Neural progenitor cell (in vitro differentiated cells): Measurements from ENCODE around the gene PDZD4. TPM values are rescaled to one million over a fixed set of nuclear protein-coding genes. Genes with fewer than 3 reads are reported as not detected.
A peak's percentile ranks its signal among the peaks of the same experiment; 100 is the strongest.

ENCODE experiments used
- DNase-seq: peaks from one replicate; pipeline ENCODE4 v3.0.0-alpha.2; 2016; ENCODE audit warnings: low spot score
- H2AFZ ChIP-seq: fragments of 200-600 bp; sonication (generic); replicated peaks from 2 replicates; pipeline ENCODE4 v1.6.1; 2016; ENCODE audit warnings: antibody characterized with exemption
- H3F3A ChIP-seq: fragments of 200-600 bp; sonication (generic); 2 replicates; pipeline ENCODE4 v1.6.1; 2016; ENCODE audit warnings: antibody characterized with exemption, low read depth
- H3K27ac ChIP-seq: fragments of 200-600 bp; sonication (generic); 2 replicates; pipeline ENCODE4 v1.5.1; 2016; ENCODE audit warnings: mild to moderate bottlenecking
- H3K27me3 ChIP-seq: fragments of 200-600 bp; sonication (generic); 2 replicates; pipeline ENCODE4 v1.6.1; 2016; ENCODE audit warnings: mild to moderate bottlenecking, moderate library complexity
- H3K36me3 ChIP-seq: fragments of 200-600 bp; sonication (generic); 2 replicates; pipeline ENCODE4 v1.5.1; 2016
- H3K4me1 ChIP-seq: fragments of 200-600 bp; sonication (generic); 2 replicates; pipeline ENCODE4 v1.6.1; 2016; ENCODE audit warnings: mixed run types
- H3K4me2 ChIP-seq: fragments of 200-600 bp; sonication (generic); 2 replicates; pipeline ENCODE4 v1.6.1; 2016
- H3K4me3 ChIP-seq: fragments of 200-600 bp; sonication (generic); 2 replicates; pipeline ENCODE4 v1.5.1; 2016
- H3K79me2 ChIP-seq: fragments of 200-600 bp; sonication (generic); 2 replicates; pipeline ENCODE4 v1.6.1; 2016; ENCODE audit warnings: low read depth
- H3K9ac ChIP-seq: fragments of 200-600 bp; sonication (generic); 2 replicates; pipeline ENCODE4 v1.6.1; 2016
- H3K9me3 ChIP-seq: fragments of 200-600 bp; sonication (generic); 2 replicates; pipeline ENCODE4 v1.5.1; 2016; ENCODE audit warnings: low read depth
- H4K20me1 ChIP-seq: fragments of 200-600 bp; sonication (generic); 2 replicates; pipeline ENCODE4 v1.6.1; 2016; ENCODE audit warnings: low read depth
- H3K27ac Mint-ChIP-seq: 3 replicates; pipeline ENCODE4 v1.8.0; 2021; ENCODE audit warnings: mixed read lengths
- H3K27me3 Mint-ChIP-seq: 2 replicates; pipeline ENCODE4 v1.8.0; 2022; ENCODE audit warnings: low read depth, mild to moderate bottlenecking, inconsistent platforms, moderate library complexity, mixed read lengths; ENCODE audit not compliant: insufficient read depth
- H3K36me3 Mint-ChIP-seq: 3 replicates; pipeline ENCODE4 v1.8.0; 2021; ENCODE audit warnings: mixed read lengths
- H3K4me1 Mint-ChIP-seq: 3 replicates; pipeline ENCODE4 v1.8.0; 2021; ENCODE audit warnings: mixed read lengths
- H3K4me3 Mint-ChIP-seq: 3 replicates; pipeline ENCODE4 v1.8.0; 2021; ENCODE audit warnings: mild to moderate bottlenecking, moderate library complexity, mixed read lengths
- H3K9me3 Mint-ChIP-seq: 3 replicates; pipeline ENCODE4 v1.8.0; 2020; ENCODE audit warnings: mixed read lengths
- EZH2 ChIP-seq: fragments of 200-600 bp; sonication (generic); IDR thresholded peaks from 2 replicates; pipeline ENCODE4 v1.6.1; 2017; ENCODE audit warnings: antibody characterized with exemption, mild to moderate bottlenecking, moderate library complexity
- EZH2phosphoT487 ChIP-seq: fragments of 200-600 bp; sonication (generic); IDR thresholded peaks from 2 replicates; pipeline ENCODE4 v1.6.1; 2017; ENCODE audit warnings: antibody characterized with exemption
- total RNA-seq: library from RNA; depleted of rRNA; stranded (reverse); fragments of >200 nt; gene quantifications from 2 replicates; pipeline ENCODE4 v1.2.3, GENCODE V29; 2015; ENCODE audit warnings: low replicate concordance
- TF ChIP-seq, protein P1 (sequence below): fragments of 200-600 bp; sonication (generic); IDR thresholded peaks from 2 replicates; pipeline ENCODE4 v1.5.1; 2017; ENCODE audit warnings: antibody characterized with exemption, mild to moderate bottlenecking

Gene PDZD4
- total RNA-seq, 1 donor from 2014 or later = 1.9 TPM

DNA sequence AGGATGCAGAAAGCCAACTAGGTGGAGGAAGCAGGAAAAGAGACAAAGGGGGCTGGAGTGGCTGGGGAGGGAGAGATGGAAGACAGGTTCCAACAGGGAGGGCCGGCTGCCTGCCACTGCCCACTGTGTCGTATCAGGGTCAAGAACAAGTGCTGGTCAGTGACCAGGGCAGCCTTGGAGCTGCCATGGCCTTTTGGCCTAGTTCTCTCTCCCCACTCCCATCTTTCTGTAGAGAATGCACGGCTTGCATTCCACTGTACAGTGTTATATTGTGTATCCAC, 43.7 kb upstream of the PDZD4 start:
- peaks cover 24% of the 10 kb centered on the region for H3K27me3 Mint-ChIP-seq
- Histone ChIP-seq H3K9ac (no peak overlapping the region), H3K36me3 (no peaks in the 10 kb centered on the region), H4K20me1 (peaks cover 19% of the 10 kb centered on the region), H3K27ac (no peak overlapping the region), H3K4me2 (peak overlapping the region; percentile 66), H2AFZ (no peak overlapping the region), H3K9me3 (no peaks in the 10 kb centered on the region), H3K79me2 (no peaks in the 10 kb centered on the region), H3K4me1 (peaks cover 14% of the 10 kb centered on the region), H3F3A (peaks cover 9% of the 10 kb centered on the region), H3K27me3 (no peaks in the 10 kb centered on the region), H3K4me3 (no peak overlapping the region)
- H3K4me1 Mint-ChIP-seq = peaks cover 53% of the 10 kb centered on the region
- H3K4me3 Mint-ChIP-seq = peak overlapping the region; percentile 24
- H3K27ac Mint-ChIP-seq = no peak overlapping the region
- H3K36me3 Mint-ChIP-seq = no peaks in the 10 kb centered on the region
- peaks cover 28% of the 10 kb centered on the region for H3K9me3 Mint-ChIP-seq
- DNase-seq = no peak
- TF ChIP-seq EZH2phosphoT487 = no peak
- TF ChIP-seq, protein P1, sequence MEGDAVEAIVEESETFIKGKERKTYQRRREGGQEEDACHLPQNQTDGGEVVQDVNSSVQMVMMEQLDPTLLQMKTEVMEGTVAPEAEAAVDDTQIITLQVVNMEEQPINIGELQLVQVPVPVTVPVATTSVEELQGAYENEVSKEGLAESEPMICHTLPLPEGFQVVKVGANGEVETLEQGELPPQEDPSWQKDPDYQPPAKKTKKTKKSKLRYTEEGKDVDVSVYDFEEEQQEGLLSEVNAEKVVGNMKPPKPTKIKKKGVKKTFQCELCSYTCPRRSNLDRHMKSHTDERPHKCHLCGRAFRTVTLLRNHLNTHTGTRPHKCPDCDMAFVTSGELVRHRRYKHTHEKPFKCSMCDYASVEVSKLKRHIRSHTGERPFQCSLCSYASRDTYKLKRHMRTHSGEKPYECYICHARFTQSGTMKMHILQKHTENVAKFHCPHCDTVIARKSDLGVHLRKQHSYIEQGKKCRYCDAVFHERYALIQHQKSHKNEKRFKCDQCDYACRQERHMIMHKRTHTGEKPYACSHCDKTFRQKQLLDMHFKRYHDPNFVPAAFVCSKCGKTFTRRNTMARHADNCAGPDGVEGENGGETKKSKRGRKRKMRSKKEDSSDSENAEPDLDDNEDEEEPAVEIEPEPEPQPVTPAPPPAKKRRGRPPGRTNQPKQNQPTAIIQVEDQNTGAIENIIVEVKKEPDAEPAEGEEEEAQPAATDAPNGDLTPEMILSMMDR = no peak
- no peak for TF ChIP-seq EZH2

DNA sequence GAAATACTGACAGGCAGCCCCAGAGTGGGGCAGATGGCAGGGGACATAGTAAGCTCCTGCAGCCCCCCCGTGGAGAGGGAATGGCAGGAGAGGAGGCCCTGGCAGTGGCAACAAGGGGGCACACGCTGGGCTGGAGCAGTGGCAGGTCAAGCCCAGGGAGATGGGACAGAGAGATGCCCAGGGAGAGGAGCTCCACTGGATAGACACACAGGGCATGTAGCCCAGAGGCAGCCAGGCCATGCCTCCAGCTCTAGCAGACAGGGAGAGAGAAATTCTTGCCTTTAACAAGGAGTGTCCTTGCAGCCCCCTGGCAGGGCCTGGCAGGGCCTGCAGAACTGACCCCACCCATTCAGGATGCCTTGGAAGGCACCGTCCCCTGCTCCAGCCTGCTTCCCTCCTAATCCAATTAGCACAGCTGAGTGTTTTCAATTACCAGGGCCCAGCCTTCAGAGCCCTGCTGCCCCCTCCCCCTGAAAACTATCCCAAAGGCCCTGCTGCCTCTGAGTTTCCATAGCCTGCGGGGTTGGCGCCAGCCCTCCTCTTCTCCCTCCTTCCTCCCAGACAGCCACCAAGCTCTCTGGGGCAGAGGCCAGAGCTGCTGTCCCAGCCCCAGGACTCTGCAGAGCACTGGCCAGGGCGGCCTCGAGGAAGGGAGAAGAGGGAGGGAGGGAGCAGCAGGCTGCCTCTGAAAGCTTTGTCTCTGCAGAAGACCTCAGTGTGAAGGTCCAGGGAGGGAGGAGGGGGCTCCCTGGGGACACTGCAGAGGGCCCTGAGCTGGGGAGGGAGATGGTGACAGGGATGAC, 43.1 kb upstream of the PDZD4 start:
- Histone ChIP-seq H3K9ac (no peak overlapping the region), H3K4me1 (peaks cover 9% of the 10 kb centered on the region), H3K36me3 (no peaks in the 10 kb centered on the region), H3K27me3 (no peaks in the 10 kb centered on the region), H2AFZ (no peak overlapping the region), H3K27ac (no peak overlapping the region), H3K4me2 (peak overlapping the region; percentile 66), H4K20me1 (peaks cover 19% of the 10 kb centered on the region), H3F3A (peaks cover 5% of the 10 kb centered on the region), H3K4me3 (no peak overlapping the region), H3K79me2 (no peaks in the 10 kb centered on the region), H3K9me3 (no peaks in the 10 kb centered on the region)
- peaks cover 24% of the 10 kb centered on the region for H3K27me3 Mint-ChIP-seq
- TF ChIP-seq, protein P1 = no peak
- TF ChIP-seq EZH2phosphoT487 (no peak), EZH2 (no peak)
- H3K27ac Mint-ChIP-seq = no peak overlapping the region
- H3K9me3 Mint-ChIP-seq = peaks cover 30% of the 10 kb centered on the region
- peaks cover 49% of the 10 kb centered on the region for H3K4me1 Mint-ChIP-seq
- no peaks in the 10 kb centered on the region for H3K36me3 Mint-ChIP-seq
- peak overlapping the region; percentile 15 for H3K4me3 Mint-ChIP-seq
- DNase-seq = peak; percentile 87

DNA sequence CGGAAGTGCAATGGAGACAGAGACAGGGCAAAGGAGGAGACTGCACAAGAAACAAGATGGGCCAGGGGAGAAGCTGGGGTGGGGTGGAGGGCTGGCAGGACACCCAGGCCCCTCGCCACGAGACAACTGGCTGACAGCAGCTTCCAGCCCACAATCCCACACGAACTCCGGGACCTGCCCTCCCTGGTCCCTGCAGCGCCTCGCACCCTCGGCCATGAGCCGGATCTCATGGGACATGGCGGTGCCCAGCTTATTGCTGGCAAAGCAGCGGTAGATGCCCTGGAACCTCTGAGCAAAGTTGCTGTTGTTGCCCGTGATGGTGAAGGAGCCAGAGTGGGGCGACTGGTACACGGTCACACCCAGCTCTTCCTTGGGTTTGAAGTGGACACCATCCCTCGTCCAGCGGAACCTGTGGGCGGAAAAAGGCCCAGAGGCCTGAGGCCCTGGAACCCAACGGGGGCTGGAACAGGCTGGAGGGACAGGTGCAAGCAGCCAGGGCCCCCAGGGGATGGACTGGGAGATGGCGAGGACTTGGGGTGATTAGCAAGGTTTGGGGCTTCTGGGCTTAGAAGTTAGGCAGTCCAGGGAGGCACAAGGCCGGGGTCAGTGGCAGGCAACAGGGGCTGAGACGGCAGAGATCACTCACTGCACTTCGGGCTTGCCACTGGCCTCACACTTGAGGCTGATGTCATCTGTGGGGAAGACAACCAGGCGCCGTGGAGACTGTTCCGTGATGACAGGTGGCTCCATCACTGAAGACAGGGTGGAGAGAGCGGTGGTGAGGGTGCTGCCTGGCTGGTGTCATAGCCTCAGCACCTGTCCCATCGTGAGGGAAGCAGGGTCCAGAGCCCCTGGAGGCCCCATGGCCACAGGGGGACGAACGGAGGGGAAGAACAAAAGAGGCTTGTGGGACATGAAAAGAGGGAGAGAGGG, 41.9 kb upstream of the PDZD4 start:
- peaks cover 5% of the 10 kb centered on the region for H3F3A ChIP-seq
- H3K4me3 ChIP-seq = no peak overlapping the region
- no peaks in the 10 kb centered on the region for H3K79me2 ChIP-seq
- no peak overlapping the region for H2AFZ ChIP-seq
- no peaks in the 10 kb centered on the region for H3K27me3 ChIP-seq
- no peaks in the 10 kb centered on the region for H3K36me3 Mint-ChIP-seq
- peak overlapping the region; percentile 66 for H3K27ac Mint-ChIP-seq
- peaks cover 26% of the 10 kb centered on the region for H3K9me3 Mint-ChIP-seq
- peaks cover 7% of the 10 kb centered on the region for H3K4me1 ChIP-seq
- no peak overlapping the region for H3K27ac ChIP-seq
- H3K4me2 ChIP-seq = no peak overlapping the region
- peaks cover 19% of the 10 kb centered on the region for H4K20me1 ChIP-seq
- H3K27me3 Mint-ChIP-seq = peaks cover 19% of the 10 kb centered on the region
- peaks cover 43% of the 10 kb centered on the region for H3K4me1 Mint-ChIP-seq
- H3K9ac ChIP-seq = no peak overlapping the region
- no peak for TF ChIP-seq EZH2phosphoT487
- no peaks in the 10 kb centered on the region for H3K9me3 ChIP-seq
- no peak for DNase-seq
- H3K36me3 ChIP-seq = no peaks in the 10 kb centered on the region
- H3K4me3 Mint-ChIP-seq = peak overlapping the region; percentile 11
